HCT116 (cell line): ENCODE measurements around the gene FOXO3. TPM values are rescaled to one million over a fixed set of nuclear protein-coding genes. Genes with fewer than 3 reads are reported as not detected.
A peak's percentile ranks its signal among the peaks of the same experiment; 100 is the strongest.

ENCODE experiments used
- ATAC-seq: fragments of 200-7000 bp; cut with Tn5 transposase; 2 replicates; pipeline ENCODE4 v1.9.1; 2020; ENCODE audit warnings: mild to moderate bottlenecking, moderate library complexity
- BruUV-seq: library from RNA; stranded (reverse); fragments of 400-500 nt; replicated peaks from 2 replicates; lab custom pipeline; 2021; lab: Mats Ljungman, UMichigan
- CTCF ChIA-PET: fragments of 300-600 bp; sonication (Branson Sonifier 250); formaldehyde crosslinking; loops from one replicate; lab custom pipeline; 2021; ENCODE audit warnings: antibody characterized with exemption; lab: Charles Lee
- POLR2A ChIA-PET: fragments of 300-600, 350-600 bp; sonication (Branson Sonifier 250); formaldehyde crosslinking; loops from one replicate; lab custom pipeline; 2021; ENCODE audit warnings: antibody characterized with exemption; lab: Charles Lee
- RAD21 ChIA-PET, 2 experiments: fragments of 300-600 bp; sonication (Branson Sonifier 250); formaldehyde crosslinking; loops; one replicate each; lab custom pipeline; 2023; ENCODE audit warnings: low total read pairs in 2 of 2; ENCODE audit not compliant: uncharacterized antibody in 2 of 2, unreplicated experiment in 2 of 2, low non-redundant PET in 1 of 2; lab: Charles Lee
- DNase-seq: peaks from one replicate; pipeline ENCODE4 v3.0.0-alpha.2; 2010; ENCODE audit warnings: low read depth, low spot score
- H2AFZ ChIP-seq: fragments of 200-600 bp; shearing (Covaris generic), sonication (generic); 2 replicates; pipeline ENCODE4 v1.6.1; 2017; ENCODE audit warnings: low read depth, mixed run types, mixed read lengths, antibody characterized with exemption, low read length; ENCODE audit not compliant: poor library complexity, severe bottlenecking
- H3K27ac ChIP-seq: 2 replicates; pipeline ENCODE4 v1.5.1; 2012; ENCODE audit warnings: low read depth, low read length
- H3K27me3 ChIP-seq: fragments of 200-600 bp; sonication (generic); 2 replicates; pipeline ENCODE4 v1.6.1; 2016; ENCODE audit warnings: mixed run types, low read length, mixed read lengths; ENCODE audit not compliant: insufficient read depth
- H3K36me3 ChIP-seq, 2 experiments: fragments of 200-500 bp in 1 of 2; fragments of 200-600 bp in 1 of 2; sonication (Bioruptor generic) in 1 of 2; sonication (generic) in 1 of 2; 2 replicates each; pipeline versions ENCODE4 v1.5.1 to v1.6.1; 2014 to 2016; ENCODE audit warnings: low read length in 2 of 2, inconsistent platforms in 1 of 2, mixed read lengths in 1 of 2, mixed run types in 1 of 2; ENCODE audit not compliant: insufficient read depth in 2 of 2, control insufficient read depth in 1 of 2
- H3K4me1 ChIP-seq, 2 experiments: fragments of 200-600 bp in 1 of 2; sonication (generic) in 1 of 2; 2 replicates each; pipeline versions ENCODE4 v1.5.1 to v1.6.1; 2012 to 2017; ENCODE audit warnings: low read length in 2 of 2, inconsistent platforms in 1 of 2, mild to moderate bottlenecking in 1 of 2, mixed read lengths in 1 of 2, mixed run types in 1 of 2, moderate library complexity in 1 of 2; ENCODE audit not compliant: insufficient read depth in 2 of 2, control insufficient read depth in 1 of 2
- H3K4me2 ChIP-seq: fragments of 200-600 bp; sonication (generic); 2 replicates; pipeline ENCODE4 v1.6.1; 2017; ENCODE audit warnings: mixed run types, low read length, mixed read lengths
- H3K4me3 ChIP-seq, 2 experiments: fragments of 200-600 bp in 1 of 2; sonication (generic) in 1 of 2; replicated peaks in 1 of 2; 2 replicates each; pipeline ENCODE4 v1.5.1; 2011 to 2016; ENCODE audit warnings: low read length in 2 of 2, control low read depth in 1 of 2, low read depth in 1 of 2, mild to moderate bottlenecking in 1 of 2, mixed read lengths in 1 of 2, mixed run types in 1 of 2
- H3K79me2 ChIP-seq: fragments of 200-600 bp; sonication (generic); 2 replicates; pipeline ENCODE4 v1.6.1; 2017; ENCODE audit warnings: mild to moderate bottlenecking, mixed run types, low read length, moderate library complexity, mixed read lengths; ENCODE audit not compliant: insufficient read depth
- H3K9ac ChIP-seq: fragments of 200-600 bp; sonication (generic); 2 replicates; pipeline ENCODE4 v1.6.1; 2016; ENCODE audit warnings: low read length, mixed read lengths
- H3K9me2 ChIP-seq: fragments of 200-600 bp; sonication (generic), shearing (Covaris generic); 2 replicates; pipeline ENCODE4 v1.6.1; 2017; ENCODE audit warnings: mixed run types, mild to moderate bottlenecking, moderate library complexity; ENCODE audit not compliant: insufficient read depth
- H3K9me3 ChIP-seq, 2 experiments: fragments of 200-500 bp in 1 of 2; fragments of 200-600 bp in 1 of 2; sonication (Bioruptor generic) in 1 of 2; sonication (generic) in 1 of 2; 2 replicates each; pipeline ENCODE4 v1.6.1; 2014 to 2017; ENCODE audit warnings: low read length in 2 of 2, mixed read lengths in 2 of 2, inconsistent platforms in 1 of 2, low read depth in 1 of 2, mild to moderate bottlenecking in 1 of 2, mixed run types in 1 of 2, moderate library complexity in 1 of 2; ENCODE audit not compliant: control insufficient read depth in 1 of 2, insufficient read depth in 1 of 2
- H4K20me1 ChIP-seq: fragments of 200-600 bp; sonication (generic), shearing (Covaris generic); 2 replicates; pipeline ENCODE4 v1.6.1; 2017; ENCODE audit warnings: mixed run types, mild to moderate bottlenecking, moderate library complexity; ENCODE audit not compliant: insufficient read depth
- REST ChIP-seq: IDR thresholded peaks from 2 replicates; pipeline ENCODE4 v1.6.1; 2012; ENCODE audit warnings: low read depth
- TCF7L2 ChIP-seq: IDR thresholded peaks from 2 replicates; pipeline ENCODE4 v1.7.0; 2011; ENCODE audit warnings: borderline replicate concordance, inconsistent platforms; ENCODE audit not compliant: insufficient read depth, insufficient read length; ENCODE audit errors: extremely low read depth
- ZNF274 ChIP-seq: fragments of 200-500 bp; sonication (Bioruptor generic); IDR thresholded peaks from 2 replicates; pipeline ENCODE4 v1.6.1; 2014; ENCODE audit warnings: mild to moderate bottlenecking, low read depth, low read length, inconsistent platforms
- intact Hi-C: fragments of 100-400 bp; cut with micrococcal nuclease; formaldehyde crosslinking; loops from 2 replicates; pipeline ENCODE4 v1.10.0; 2022
- total RNA-seq: library from RNA; stranded (reverse); gene quantifications from one replicate; pipeline ENCODE4 v1.2.1, GENCODE V29; 2021; ENCODE audit not compliant: unreplicated experiment

The FOXO3 gene
- total RNA-seq, 1 experiment from 2014 or later: 40.0 TPM

- ChIA-PET POLR2A (no interaction called here), CTCF (no interaction called here)
- H3K27ac ChIP-seq: no peak overlapping the region
- no peak for ATAC-seq
- no TSS peak for BruUV-seq
- H3K79me2 ChIP-seq: no peaks in the 10 kb centered on the region; the same call in 1 of the 2 replicates
- no peak for TF ChIP-seq REST
- TF ChIP-seq, all 23 proteins: peak for 0
- H2AFZ ChIP-seq: no peak overlapping the region
- no peak overlapping the region for H3K4me3 ChIP-seq
- no peak overlapping the region for H3K4me2 ChIP-seq
- DNase-seq: no peak
- H3K4me1 ChIP-seq: peaks cover 5 to 18% of the 10 kb centered on the region in 2 experiments; a peak in 3 of 4 replicates
- H3K27me3 ChIP-seq: no peaks in the 10 kb centered on the region
- RAD21 ChIA-PET: no interaction called here
- H3K9ac ChIP-seq: no peak overlapping the region
- H3K9me2 ChIP-seq: no peaks in the 10 kb centered on the region
- no peaks in the 10 kb centered on the region for H4K20me1 ChIP-seq
- intact Hi-C loops: no loop called here
- no peaks in the 10 kb centered on the region for H3K9me3 ChIP-seq
- H3K36me3 ChIP-seq: no peaks in the 10 kb centered on the region
Measured at GRCh38 chr6:108556250-108556649, 4.5 kb upstream of the FOXO3 start.

GRCh38 chr6:108556866-108557493, 3.7 kb upstream of the FOXO3 start:
- intact Hi-C loops: no loop called here
- no peak for DNase-seq
- no peaks in the 10 kb centered on the region for H3K36me3 ChIP-seq
- H3K79me2 ChIP-seq: peaks cover 4% of the 10 kb centered on the region
- TF ChIP-seq ZNF274 (no peak), TCF7L2 (no peak)
- H3K4me1 ChIP-seq: peaks cover 8 to 24% of the 10 kb centered on the region in 2 experiments
- no peaks in the 10 kb centered on the region for H3K9me3 ChIP-seq
- no peaks in the 10 kb centered on the region for H3K27me3 ChIP-seq
- ChIA-PET POLR2A (no interaction called here), RAD21 (no interaction called here), CTCF (no interaction called here)
- H3K9me2 ChIP-seq: no peaks in the 10 kb centered on the region
- no peak for ATAC-seq
- H4K20me1 ChIP-seq: no peaks in the 10 kb centered on the region
- peak overlapping the region; percentile 92 for H3K4me2 ChIP-seq
- peak overlapping the region; percentile 69 for H3K9ac ChIP-seq
- H2AFZ ChIP-seq: no peak overlapping the region
- H3K27ac ChIP-seq: peak overlapping the region; percentile 65; the same call in 1 of the 2 replicates
- H3K4me3 ChIP-seq: peak overlapping the region; percentile 52 to 86
- BruUV-seq: no TSS peak
